HG02981 (cell line): ENCODE data around the gene NTMT1.

Experiments used
- ATAC-seq: cut with Tn5 transposase; IDR thresholded peaks from one replicate; pipeline ENCODE4 v1.9.1; 2021; ENCODE audit warnings: mild to moderate bottlenecking, moderate library complexity; ENCODE audit not compliant: unreplicated experiment

The NTMT1 gene

DNA sequence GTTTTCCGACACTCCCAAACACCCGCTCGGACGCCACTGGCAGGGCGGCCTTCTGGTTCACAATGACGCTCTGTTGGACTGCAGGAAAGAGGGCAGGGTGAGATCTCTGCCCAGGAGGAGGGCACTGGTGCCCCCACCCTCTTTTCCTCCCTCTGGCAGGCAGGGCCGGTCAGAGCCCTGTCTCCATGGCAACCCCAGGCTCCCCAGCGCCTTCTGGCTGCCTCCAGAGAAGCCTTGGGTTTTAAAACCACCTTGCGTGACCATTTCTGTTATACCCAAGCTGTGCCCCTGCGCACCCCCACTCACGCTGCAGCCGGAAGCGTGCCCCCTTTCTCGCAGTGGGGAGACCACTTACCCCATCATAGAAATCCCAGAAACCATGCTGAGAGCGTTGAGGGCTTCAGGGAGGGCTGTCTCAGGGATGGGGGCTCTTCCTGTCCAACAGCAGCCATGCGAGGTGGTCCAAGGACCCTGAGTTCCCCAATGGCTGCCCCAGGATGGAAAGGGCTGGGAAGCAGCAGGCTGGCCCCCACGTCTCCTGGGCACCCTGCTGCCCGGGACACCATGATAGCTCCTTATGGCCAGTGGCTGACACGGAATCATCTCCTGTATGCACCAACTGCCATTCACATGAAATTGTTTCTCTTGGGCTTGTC is 12.3 kb upstream of the NTMT1 start:
- ATAC-seq: no peak

DNA sequence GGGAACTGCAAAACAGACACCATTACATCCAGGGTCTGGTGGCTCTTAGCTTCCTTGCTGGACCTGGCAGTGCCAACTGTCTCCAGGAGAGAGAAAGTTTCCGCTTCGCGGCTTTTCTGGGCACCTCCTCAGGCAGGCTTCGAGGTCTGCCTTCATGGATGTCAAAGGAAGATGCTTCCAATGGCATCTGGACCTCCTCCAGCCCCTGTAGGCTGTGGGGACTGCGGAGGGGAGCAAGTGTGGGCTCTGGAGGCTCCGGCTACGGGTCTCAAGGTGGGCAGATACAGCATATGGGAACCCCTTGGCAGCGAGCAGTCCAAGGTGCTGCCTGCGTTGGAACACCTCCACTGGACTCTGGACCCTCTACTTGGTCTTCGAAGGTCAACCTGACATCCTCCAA is 11.0 kb upstream of the NTMT1 start:
- no peak for ATAC-seq

DNA sequence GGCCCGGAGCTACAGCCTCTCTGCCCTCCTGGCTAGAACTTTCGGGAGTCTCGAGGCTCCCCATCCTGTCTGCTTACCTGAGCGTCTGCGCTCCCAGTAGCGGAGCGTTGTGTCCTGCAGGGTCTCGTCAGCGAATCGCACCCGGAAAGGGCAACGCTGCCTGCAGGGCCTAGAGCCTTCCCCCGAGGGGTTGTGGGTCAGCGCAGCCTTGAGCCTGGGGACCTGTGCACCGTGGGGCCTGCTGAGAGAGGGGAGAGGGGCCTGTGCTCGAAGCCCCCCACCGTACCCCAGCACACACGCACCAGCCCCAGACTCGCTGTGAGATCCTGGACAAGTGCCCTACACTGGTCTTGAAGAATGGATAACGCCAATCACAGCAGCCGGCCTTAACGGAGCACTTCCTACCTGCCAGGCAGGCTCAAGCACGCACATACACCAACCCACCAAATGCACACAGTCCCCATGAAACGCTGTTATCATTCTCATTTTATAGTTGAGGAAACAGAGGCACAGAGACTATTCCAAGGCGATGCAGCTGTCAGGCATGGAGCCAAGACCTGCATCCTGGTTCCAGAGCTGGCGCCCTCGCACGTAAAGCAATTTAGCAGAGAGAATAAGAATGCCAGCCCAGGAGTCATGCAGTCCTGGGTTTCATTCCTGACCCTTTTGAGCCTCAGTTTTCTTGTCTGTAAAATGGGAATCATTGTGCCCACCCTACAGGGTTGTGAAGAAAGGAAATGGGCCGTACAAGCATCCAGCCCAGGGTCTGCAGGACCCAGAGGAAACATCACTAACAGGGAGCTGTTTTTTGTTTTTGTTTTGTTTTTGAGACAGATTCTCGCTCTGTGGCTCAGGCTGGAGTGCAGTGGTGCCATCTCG is 10.3 kb upstream of the NTMT1 start:
- ATAC-seq: no peak

DNA sequence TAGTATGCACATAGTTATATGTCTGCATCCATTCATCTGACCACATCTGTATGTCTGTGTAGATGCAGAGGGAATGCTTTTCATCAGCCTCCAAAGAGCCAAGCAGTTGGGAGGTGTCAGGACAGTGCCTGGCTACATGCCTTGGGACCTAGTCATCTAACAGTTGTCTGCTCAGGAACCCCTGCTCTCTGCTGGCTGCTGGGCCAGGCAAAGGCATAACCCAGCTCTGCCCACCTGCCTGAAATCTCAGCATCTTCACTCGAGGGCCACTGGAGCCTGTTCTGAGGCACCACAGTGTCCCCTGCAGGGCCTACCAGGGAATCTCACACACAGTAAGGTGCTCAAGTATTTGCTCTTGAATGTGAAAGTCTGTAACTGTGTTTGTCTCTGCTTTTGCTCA is 8.8 kb upstream of the NTMT1 start:
- ATAC-seq: no peak

DNA sequence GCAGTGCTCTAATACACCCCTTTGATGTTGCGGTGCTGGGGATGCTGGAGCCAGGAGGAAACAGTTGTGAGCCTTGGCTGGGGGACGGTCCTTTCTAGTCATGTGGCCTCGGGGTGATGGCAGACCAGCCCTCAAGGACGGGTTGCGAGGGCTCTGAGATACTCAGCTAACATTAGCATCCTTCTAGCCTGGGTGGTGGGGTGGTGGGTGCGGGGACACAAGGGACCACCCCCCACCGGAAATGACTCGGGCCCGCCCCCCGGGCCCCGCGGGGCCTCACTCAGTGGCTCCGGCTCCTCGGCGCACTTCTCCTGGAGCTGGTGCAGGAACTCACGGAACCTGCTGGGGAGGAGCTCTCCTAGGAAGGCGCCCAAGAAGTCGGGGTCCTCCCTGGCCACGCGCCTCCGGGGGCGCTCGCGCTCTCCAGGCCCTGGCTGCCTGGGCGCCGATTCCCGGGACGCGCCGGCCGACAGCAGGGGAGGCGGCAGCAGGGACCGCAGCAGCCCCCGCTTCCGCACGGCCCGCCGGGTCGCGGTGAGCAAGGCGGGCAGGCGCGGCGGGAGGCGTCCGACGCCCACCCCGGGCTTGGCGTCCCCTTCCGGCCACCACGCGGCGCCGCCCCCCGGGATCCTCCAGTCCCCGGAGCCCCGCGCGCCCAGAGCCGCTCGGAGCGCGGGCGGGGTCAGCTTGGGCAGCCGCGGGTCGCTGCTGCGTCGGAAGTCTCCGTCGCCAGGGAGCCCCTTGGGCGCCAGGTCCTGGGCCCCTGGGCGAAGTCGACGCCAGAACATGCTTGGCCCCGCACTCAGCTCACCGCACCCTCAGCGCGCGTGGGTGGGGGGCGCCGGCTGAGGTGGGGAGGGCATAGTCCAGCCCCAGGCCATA is 5.9 kb upstream of the NTMT1 start:
- ATAC-seq: no peak

DNA sequence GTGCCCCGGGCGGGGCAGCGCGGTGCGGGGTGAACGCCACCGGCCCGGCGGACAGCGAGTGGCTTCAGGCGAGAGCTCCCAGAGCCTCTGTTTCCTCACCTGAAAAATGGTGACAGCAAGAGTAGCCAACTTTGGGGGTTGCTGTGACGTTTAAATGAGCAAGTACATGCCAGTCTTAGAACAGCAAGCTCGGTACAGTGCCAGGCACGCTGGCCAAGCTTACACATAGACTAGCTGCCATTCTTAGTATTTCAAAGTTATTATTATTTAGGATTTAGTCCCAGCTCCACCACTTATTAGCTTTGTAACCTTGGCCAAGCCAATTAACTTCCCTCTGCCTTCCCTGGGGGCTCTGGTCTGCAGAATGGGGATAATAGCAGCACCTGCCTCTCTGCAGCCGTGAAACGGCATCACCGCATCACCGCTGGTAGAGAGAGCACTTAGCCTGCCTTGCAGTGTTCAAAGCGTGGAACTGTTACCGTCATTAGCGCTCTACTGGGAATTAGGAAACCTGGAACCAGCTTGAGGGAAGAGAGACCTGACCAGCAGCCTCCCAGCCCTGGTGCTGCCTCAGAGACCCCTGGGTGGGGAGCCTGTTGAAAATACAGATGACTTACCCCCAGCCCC is 5.2 kb upstream of the NTMT1 start, which contains the start of gene C9orf50:
C9orf50 (minus strand) TSS at position 433 of the 627 bp plus-strand sequence. CDS start 527 bp downstream, outside the sequence.
- ATAC-seq: no peak

DNA sequence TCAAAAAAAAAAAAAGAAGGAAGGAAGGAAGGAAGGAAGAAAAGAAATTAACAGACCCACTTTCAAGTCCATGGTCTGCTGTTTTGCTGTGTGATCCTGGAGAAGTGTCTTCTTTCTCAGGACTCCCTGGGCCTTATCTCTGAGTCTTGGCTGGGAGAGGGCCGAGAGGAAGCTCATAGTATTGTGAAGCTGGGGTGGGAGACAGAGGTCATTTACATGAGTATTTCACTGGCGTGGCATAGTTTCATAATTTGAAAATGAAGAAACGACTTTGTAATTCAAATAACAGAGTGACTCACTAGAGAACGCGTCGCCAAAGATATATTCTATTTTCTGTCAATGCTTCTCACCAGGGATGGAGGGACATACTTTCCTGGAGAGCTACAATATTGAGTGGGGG is 2.6 kb upstream of the NTMT1 start:
- ATAC-seq: no peak

DNA sequence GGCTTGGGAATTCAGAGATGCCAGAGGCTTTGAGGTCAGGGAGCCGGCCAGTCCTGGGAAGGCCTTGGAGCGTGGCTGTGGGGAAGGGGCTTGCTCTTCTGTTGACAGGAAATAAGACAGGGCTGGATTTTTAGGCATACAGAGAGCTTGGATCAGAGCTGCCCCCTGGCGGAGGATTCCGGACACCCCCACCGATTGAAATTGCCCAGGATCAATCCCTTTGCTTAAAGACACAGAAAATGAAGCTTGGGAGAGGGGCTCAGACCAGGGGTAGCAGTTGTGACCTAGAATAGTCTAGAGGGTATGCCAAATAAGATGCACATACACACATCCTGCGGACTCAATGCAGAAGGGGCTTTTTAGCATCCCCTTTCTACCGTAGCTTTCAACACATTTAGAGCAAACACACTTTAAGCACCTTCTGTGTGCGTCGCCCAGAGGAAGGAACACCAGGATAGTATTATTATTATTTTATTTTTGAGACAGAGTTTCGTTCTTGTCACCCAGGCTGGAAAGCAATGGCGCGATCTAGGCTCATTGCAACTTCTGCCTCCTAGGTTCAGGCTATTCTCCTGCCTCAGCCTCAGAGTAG is 1.7 kb upstream of the NTMT1 start:
- no peak for ATAC-seq

DNA sequence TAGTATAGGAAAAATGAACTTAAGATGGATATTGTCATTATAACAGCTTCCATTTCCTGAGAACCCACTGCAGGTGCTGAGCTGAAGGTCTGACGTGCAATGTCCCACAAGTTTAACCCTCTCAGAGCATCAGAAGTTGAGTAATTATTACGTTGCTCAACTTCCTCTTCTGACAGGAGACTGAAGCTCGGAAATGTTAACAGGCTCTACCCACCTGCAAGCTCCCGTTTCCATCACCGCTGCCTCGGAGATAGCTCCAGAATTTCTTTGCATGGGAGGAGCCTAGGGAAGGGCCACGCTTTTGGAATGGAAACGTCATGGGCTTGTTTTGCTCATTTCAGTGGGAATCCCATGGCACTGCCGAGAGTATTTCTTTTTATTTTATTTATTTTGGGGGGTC is 1.0 kb upstream of the NTMT1 start:
- ATAC-seq: no peak

DNA sequence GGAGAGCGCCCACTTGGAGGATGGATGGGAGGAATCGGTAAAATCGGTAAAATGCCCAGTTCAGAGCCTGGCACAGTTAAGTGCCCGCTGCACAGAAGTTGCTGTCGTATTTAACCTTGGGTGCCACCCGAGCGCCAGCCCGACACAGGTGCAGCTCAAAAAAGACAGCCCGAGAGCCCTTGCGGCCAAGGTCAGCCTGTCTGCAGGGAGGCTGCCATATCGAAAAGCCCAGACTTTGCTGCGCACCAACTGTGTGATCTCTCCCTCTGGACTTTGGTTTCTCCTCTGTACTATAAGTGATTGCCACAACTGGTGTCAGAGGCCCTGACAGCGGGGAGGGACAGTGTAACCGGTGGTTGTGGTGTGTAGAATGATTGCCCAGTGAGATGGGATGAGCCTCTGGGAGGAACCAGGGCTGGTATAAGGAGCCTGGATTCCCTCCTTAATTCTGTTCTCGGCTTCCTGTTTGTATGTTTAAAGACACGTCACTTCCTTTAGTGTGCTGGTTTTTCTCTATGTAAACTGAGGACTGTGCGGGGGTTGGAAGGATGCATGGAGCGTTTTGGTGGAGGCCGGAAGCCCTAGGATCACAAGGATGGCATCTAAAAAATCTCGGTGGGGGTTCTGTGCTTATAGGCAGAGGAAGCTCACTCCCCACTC is 792 bp downstream of the NTMT1 start:
- ATAC-seq: peak; percentile 25

DNA sequence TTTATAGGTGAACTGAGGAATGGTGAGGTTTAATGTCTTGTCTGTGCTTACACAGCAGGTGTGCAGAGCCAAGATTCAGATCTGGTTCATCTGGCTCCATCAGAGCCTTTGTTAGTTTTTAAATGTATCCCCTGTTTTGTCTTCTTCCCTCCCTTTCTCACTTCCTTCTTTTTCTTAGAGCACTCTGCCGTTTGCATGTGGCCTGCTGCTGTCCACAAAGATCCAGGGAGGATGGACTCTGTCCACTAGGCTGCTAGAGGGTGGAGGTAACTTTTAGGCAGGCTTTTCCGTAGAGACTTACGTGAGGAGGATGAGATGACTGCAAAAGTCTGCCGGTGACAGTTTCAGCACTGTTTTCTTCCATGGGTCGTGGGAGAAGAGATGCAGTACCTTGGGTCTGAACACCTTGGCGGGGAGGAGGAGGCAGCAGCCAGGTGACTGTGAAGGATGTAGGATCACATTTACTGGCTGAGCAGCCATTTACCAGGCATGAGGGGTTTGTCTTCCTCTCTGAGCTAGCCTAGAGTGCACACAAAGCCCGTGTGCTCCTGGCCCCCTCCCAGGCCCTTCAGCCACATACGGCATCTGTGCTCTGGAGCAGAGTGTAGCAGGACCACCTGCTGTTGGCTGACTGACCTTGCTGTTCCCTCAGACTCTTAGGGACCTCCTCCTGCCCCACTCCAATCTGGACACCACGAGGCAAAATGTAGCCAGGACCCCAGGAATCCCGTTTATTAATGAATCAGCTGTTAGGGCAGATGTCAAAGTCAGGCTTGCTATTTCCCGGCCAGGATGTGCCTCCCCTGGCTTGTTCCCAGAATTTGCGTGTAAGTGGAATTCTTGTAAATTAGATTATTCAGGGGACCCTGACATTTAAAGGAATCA is 1.8 kb downstream of the NTMT1 start:
- no peak for ATAC-seq

DNA sequence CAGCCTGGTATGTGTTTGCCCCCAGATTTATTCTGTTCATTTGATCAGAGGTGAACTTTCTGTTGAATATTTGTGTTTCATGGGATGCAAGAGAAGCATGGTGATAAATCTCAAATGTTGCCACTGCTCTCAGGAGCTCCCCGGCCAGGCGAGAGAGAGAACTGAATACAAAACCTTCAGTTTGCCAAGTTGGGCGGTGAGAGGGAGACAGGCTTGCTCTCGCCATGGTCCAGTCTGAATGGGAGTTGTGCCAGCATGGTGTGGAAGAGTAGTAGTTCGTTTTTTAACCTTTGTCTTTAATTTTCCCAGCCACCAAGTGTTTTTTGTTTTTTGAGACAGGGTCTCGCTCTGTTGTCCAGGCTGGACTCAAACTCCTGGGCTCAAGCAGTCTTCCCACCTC is 2.7 kb downstream of the NTMT1 start:
- no peak for ATAC-seq

DNA sequence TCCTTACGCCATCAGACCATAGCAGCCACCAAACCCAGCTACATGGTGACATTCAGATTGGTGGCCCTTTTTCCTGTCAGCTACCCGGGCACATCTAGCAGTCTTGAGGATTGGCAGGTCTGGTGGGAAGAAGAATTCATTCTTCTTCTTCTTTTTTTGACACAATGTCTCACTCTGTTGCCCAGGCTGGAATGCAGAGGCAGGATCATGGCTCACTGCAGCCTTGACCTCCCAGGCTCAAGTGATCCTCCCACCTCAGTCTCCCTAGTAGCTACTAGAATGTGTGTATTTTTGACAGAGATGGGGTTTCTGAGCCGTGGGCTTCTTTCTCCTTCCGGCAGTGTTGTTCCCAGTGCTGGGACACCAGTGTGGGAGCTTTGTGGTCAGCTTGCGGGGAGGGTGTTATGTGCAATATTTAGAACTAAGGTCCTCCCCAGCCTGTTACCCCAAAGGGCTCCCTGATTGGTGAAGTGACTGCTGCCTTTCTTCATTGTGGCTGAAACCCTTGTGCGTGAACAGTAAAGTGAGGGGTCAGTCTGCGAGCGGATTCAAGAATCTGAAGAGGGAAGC is 3.4 kb downstream of the NTMT1 start:
- ATAC-seq: no peak

DNA sequence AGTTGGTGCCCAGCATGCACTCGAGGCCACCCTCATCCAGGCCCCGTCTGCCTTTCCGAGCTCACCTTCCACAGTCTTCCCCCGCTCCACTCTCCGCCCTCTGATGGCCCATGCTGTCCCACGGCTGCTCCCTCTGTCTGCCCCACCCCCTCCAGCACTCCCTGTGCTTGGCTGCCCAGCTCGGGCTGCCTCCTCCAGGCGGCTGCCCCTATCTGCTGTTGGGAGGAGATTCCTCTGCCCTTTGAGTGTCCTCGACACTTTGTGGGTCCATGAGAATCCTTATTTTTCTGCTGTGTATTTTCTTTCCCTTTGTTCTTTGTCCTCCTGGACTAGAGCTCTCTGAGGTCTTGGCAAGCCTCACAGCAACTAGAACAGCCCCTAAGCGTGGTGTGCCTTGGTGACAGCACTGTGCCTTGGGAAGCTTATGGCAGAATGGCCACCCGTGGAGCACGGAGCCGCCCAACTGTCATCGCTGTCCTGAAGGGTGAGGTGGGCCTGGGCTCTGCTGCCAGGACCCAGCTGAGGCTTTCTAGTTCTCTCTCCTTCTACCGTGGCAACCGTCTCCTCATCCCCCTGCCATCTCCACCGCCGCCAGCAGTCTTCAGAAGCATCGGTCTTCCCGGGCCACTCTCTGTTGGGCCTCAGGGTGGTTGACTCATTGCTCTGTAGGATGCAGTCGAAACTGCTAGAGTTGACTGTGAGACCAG is 5.2 kb downstream of the NTMT1 start:
- no peak for ATAC-seq

DNA sequence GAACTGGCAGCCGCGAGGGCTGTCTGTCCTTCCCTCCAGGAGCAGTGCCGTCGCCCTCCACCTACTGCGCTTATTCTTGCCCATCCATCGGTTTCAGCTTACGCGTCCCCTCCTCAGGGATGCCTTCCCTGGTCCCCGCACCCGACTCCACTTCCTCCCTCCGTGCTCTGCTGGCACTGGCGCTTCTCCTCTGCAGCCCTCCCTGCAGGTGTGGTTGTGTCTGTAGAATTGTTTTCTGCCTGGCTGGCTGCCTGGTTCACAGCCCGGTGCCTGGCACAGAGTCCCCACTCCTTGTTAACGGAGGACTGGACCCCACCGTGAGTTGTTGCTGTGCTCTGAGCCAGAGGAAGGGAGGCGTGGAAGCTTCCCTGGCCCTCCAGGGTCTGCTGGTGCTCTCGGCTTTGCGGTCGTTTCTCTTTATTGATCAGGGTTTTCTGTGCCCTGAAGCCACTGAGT is 5.7 kb downstream of the NTMT1 start:
- ATAC-seq: no peak

DNA sequence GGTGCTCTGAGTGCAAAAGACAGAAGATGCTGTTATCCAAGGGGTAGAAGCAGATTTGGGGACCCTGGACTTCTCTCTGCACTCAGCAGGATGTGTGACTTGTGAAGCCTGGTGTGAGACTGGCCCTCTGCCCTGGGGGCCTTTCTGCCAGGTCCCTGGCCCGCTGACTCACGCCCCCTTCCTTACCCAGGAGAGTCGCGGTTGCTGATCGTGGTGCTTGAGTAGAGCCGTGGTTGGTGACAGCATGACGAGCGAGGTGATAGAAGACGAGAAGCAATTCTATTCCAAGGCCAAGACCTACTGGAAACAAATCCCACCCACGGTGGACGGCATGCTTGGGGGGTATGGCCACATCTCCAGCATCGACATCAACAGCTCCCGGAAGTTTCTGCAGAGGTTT is 6.5 kb downstream of the NTMT1 start:
- ATAC-seq: no peak

DNA sequence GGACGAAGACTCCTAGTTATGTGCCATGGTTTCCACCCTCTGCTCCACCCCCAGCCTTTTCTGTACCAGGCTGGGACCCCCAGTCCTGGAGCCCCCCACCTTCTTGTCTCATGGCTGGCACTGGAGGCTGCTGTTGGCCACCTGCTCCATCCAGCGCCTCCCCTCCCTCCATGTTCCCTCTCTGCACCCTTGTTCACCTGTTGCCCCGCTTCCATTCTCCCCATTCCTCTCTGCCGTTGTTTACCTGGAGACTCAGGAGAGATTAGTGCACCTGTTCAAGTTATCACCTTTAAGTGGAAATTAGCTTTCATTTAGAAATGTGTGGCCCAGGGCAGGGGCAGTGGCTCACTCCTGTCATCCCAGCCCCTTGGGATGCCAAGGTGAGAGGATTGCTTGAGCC is 7.2 kb downstream of the NTMT1 start:
- ATAC-seq: no peak

DNA sequence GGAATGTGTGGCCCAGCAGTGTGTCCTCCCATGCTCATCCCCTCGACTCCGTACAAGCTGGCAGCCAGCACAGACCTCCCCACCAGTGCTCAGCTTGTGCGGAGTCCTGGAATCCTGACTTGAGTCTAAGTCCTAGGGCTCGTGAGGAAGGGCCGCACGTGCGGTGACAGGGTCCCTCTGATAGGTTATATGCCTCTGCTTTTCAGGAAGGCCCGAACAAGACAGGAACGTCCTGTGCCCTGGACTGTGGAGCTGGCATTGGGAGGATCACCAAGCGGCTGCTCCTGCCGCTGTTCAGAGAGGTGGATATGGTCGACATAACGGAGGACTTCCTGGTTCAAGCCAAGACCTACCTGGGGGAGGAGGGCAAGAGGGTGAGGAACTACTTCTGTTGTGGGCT is 7.9 kb downstream of the NTMT1 start:
- no peak for ATAC-seq
